Progenitor cell of endocrine pancreas (in vitro differentiated cells): ENCODE results near the gene HAS3. TPM values are rescaled to one million over a fixed set of nuclear protein-coding genes. Genes with fewer than 3 reads are reported as not detected.
A peak's percentile ranks its signal among the peaks of the same experiment; 100 is the strongest.

Source experiments
- DNase-seq: peaks from one replicate; pipeline ENCODE4 v3.0.0; 2021; ENCODE audit warnings: low spot score; ENCODE audit not compliant: unreplicated experiment
- H3K27ac Mint-ChIP-seq: 2 replicates; pipeline ENCODE4 v1.8.0; 2021; ENCODE audit warnings: mild to moderate bottlenecking, moderate library complexity, mixed read lengths
- H3K27me3 Mint-ChIP-seq: 2 replicates; pipeline ENCODE4 v1.8.0; 2021; ENCODE audit warnings: mixed read lengths
- H3K36me3 Mint-ChIP-seq: 2 replicates; pipeline ENCODE4 v1.8.0; 2022; ENCODE audit warnings: mixed read lengths; ENCODE audit not compliant: insufficient read depth
- H3K4me1 Mint-ChIP-seq: 2 replicates; pipeline ENCODE4 v1.8.0; 2021; ENCODE audit warnings: low read depth, mixed read lengths
- H3K4me3 Mint-ChIP-seq: 2 replicates; pipeline ENCODE4 v1.8.0; 2021; ENCODE audit warnings: low read depth, mild to moderate bottlenecking, moderate library complexity, mixed read lengths
- H3K9me3 Mint-ChIP-seq: 2 replicates; pipeline ENCODE4 v1.8.0; 2021; ENCODE audit warnings: low read depth, mixed read lengths
- CTCF ChIP-seq: fragments of 200-600 bp; sonication (generic); IDR thresholded peaks from one replicate; pipeline ENCODE4 v1.5.0; 2021; ENCODE audit warnings: antibody characterized with exemption, mild to moderate bottlenecking; ENCODE audit not compliant: unreplicated experiment
- total RNA-seq: library from RNA; stranded (reverse); gene quantifications from 2 replicates; pipeline ENCODE4 v1.2.1, GENCODE V29; 2021

The HAS3 gene
- total RNA-seq, 1 donor from 2014 or later = 1.1 TPM

DNA sequence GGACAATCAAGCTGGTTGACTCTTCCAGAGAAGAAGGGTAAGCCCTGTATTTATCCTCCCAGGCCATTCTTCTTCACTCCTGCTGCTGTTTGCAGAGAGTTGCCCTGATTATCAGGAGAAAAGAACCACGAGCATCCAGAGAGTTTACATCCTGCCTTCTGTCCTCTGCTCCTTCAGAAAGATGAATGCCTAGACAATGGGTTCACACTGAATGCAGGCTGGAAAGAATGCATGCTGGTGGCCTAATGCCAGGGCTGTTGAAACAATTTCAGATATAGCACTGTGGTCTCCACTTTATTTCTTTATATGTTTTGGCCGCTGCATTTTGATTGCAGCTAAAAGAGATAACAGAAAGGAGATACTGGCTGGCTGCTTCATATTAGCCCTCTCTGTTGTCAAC is 21.2 kb upstream of the HAS3 start:
- no peak for DNase-seq
- peaks cover 3% of the 10 kb centered on the region for H3K36me3 Mint-ChIP-seq
- no peak overlapping the region for H3K4me3 Mint-ChIP-seq
- no peak for TF ChIP-seq CTCF
- no peaks in the 10 kb centered on the region for H3K27me3 Mint-ChIP-seq
- H3K27ac Mint-ChIP-seq = no peak overlapping the region
- peaks cover 9% of the 10 kb centered on the region for H3K4me1 Mint-ChIP-seq
- no peaks in the 10 kb centered on the region for H3K9me3 Mint-ChIP-seq

DNA sequence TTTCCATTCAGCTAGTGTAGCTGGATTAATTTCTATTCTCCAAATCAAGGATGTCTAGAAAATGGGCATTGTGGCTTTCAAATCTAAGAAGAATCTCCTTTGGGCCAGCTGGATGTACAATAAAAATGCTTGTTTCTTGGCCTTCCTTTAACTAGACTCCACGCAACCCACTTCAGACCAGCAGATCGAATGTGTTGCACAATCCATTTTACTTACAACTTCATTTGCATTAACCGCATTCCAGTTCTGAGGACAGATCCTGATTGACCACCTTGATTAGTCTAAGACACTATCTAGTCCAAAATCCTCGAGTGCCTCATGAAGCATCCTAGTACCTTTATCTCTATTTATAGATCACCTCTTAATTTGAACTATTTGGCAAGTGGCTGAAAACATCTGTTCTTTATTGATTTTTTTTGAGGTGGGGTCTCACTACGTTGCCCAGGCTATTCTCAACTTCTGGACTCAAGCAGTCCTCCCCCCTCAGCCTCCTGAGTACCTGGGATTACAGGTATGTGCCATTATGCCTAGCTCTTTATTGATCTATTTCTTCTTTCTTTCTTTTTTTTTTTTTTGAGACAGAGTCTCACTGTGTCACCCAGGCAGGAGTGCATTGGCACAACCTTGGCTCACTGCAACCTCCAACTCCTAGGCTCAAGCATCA is 20.3 kb upstream of the HAS3 start:
- DNase-seq = no peak
- no peak overlapping the region for H3K27ac Mint-ChIP-seq
- peaks cover 3% of the 10 kb centered on the region for H3K36me3 Mint-ChIP-seq
- H3K4me1 Mint-ChIP-seq = peaks cover 15% of the 10 kb centered on the region
- TF ChIP-seq CTCF = no peak
- H3K4me3 Mint-ChIP-seq = no peak overlapping the region
- H3K9me3 Mint-ChIP-seq = no peaks in the 10 kb centered on the region
- no peaks in the 10 kb centered on the region for H3K27me3 Mint-ChIP-seq

DNA sequence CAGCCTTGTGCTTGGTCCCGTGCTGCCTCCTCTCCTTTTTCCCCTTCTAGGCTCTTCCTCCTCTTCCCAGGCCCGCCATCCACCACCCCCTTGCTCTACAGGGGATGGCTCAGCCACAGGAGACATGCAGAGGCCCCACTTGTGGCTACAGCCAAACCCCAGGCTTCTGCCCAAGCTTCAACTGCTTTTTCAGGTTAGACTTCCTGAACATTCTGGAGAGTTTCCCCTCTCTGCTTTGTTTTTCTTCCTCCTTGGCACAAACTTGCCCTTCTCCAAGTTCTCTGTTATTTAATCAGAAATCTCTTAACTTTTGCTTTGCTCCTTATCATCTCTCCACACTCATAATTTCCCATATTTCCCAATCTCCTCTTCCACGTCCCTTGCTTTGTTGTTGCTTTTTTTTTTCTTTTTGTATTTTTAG is 18.3 kb upstream of the HAS3 start:
- Mint-ChIP-seq H3K4me1 (peaks cover 15% of the 10 kb centered on the region), H3K4me3 (no peak overlapping the region), H3K36me3 (peaks cover 3% of the 10 kb centered on the region), H3K9me3 (no peaks in the 10 kb centered on the region), H3K27ac (peak overlapping the region; percentile 75), H3K27me3 (no peaks in the 10 kb centered on the region)
- TF ChIP-seq CTCF = no peak
- no peak for DNase-seq

- Mint-ChIP-seq H3K27me3 (no peaks in the 10 kb centered on the region), H3K36me3 (peaks cover 3% of the 10 kb centered on the region), H3K27ac (peak overlapping the region; percentile 65), H3K4me1 (peaks cover 15% of the 10 kb centered on the region), H3K9me3 (no peaks in the 10 kb centered on the region), H3K4me3 (no peak overlapping the region)
- TF ChIP-seq CTCF = no peak
- no peak for DNase-seq
These were observed 16.8 kb upstream of the HAS3 start for GRCh38 chr16:69088684-69089083.

GRCh38 chr16:69089091-69089910 is 16.2 kb upstream of the HAS3 start:
- Mint-ChIP-seq H3K9me3 (no peaks in the 10 kb centered on the region), H3K4me1 (peaks cover 15% of the 10 kb centered on the region), H3K4me3 (no peak overlapping the region), H3K27ac (peak overlapping the region; percentile 65), H3K36me3 (peaks cover 3% of the 10 kb centered on the region), H3K27me3 (no peaks in the 10 kb centered on the region)
- TF ChIP-seq CTCF = no peak
- DNase-seq = peak; percentile 14
